Epithelial cell of esophagus (primary cell): ENCODE data around the gene TRMO.

Source experiments
- DNase-seq: peaks from one replicate; pipeline ENCODE4 v3.0.0; 2010; ENCODE audit warnings: low read depth
- H3K4me3 ChIP-seq: 2 replicates; pipeline ENCODE4 v1.5.1; 2011; ENCODE audit warnings: mild to moderate bottlenecking, low read length, control low read depth
- CTCF ChIP-seq: IDR thresholded peaks from 2 replicates; pipeline ENCODE4 v1.5.1; 2011; ENCODE audit warnings: low read depth, mild to moderate bottlenecking, low read length, control low read depth, inconsistent platforms; ENCODE audit not compliant: insufficient read depth; ENCODE audit errors: missing control alignments

The TRMO gene

GRCh38 chr9:97895211-97895610, 27.1 kb downstream of the TRMO start:
- no peak for TF ChIP-seq CTCF
- no peak for DNase-seq
- H3K4me3 ChIP-seq: no peak overlapping the region

DNA sequence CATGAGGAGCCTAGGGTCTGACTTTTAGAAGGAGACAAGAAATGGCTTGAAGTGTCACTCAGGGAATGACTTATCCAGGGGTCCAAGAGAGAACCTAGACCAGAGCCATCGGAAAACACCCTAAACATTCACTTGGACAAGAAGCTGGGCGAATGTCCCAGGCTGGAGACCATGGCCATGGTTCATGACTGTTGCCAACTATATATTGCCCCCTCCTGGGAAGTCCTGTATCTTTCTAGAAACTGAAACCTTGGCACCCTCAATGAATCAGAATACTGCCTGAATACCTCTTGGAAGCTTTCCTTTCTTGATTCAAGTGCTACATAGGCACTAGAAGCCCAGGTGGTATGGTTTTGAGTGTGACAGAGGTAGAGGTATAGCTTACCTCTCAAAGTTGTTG, 29.9 kb downstream of the TRMO start:
- no peak for TF ChIP-seq CTCF
- no peak overlapping the region for H3K4me3 ChIP-seq

DNA sequence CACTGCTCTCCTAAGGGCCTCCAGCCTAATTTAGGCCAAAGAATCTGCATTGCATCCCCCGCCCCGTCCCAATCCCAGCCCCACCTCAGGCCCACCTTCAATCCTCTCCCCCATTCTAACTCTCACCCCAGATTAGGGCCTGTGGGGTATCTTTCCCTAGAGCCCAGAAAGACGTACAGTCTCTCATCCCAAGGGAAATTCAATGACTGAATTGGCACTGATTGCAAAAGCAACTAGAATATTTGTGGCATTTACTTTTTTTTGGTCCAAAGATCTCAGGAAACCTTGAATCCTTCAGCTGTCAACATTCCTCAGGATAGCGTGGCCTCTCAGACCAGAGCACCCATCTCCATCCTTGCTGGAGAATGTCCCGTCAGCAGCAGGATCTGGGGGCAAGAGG, 30.6 kb downstream of the TRMO start:
- H3K4me3 ChIP-seq: no peak overlapping the region
- no peak for TF ChIP-seq CTCF
- no peak for DNase-seq

More for the DNA sequence above, 29.9 kb downstream of the TRMO start:
- no peak for DNase-seq

GRCh38 chr9:97889941-97890887, 32.1 kb downstream of the TRMO start:
- DNase-seq: peak; percentile 34
- TF ChIP-seq CTCF: peak; percentile 62
- no peak overlapping the region for H3K4me3 ChIP-seq

- no peak overlapping the region for H3K4me3 ChIP-seq
- no peak for DNase-seq
- TF ChIP-seq CTCF: no peak
Observed at GRCh38 chr9:97880336-97880735, 42.0 kb downstream of the TRMO start.

DNA sequence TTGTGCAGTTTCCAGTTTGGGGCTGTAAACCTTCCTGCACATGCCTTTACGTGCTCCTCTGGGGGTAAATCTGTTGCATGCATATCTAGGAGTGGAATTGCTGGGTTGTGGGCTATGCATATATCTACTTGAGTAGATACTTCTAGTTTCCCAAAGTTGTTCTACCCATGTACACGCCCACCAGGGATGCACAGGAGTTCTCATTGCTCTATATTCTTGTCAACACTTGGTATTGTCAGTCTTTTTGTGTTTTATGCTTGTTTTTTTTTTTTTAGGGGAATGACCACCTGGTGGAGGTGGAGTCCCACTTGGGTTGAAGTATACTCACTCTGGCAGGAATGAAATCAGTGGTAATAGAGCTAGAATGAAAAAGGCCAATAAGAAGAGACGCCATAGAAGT, 46.2 kb downstream of the TRMO start:
- no peak overlapping the region for H3K4me3 ChIP-seq
- DNase-seq: no peak
- TF ChIP-seq CTCF: no peak

DNA sequence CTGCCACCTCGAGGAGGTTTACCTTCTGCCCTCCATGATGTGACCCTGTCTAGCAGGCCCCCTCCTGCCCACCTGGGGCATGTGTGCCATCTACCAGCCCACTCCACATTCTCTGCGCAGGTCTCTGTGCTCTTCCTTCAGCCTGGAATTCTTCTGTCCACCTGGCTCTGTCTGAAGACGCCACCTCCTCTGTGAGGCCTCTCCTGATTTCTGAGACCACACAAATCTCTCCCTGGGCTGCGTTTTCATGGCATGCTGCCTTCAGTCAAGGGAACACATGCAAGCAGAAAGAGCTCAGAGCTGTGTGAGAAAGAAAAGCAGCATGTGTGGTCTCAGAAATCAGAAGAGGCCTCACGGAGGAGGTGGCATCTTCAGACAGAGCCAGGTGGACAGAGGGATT, 47.2 kb downstream of the TRMO start:
- no peak for DNase-seq
- TF ChIP-seq CTCF: no peak
- no peak overlapping the region for H3K4me3 ChIP-seq
